HepG2 (cell line): ENCODE data around the gene CCDC17. TPM values are rescaled to one million over a fixed set of nuclear protein-coding genes. Genes with fewer than 3 reads are reported as not detected.

Source experiments
- BCLAF1 ChIP-seq: fragments of 450-650 bp; IDR thresholded peaks from 2 replicates; pipeline ENCODE4 v1.6.1; 2017; ENCODE audit warnings: mild to moderate bottlenecking
- DR1 ChIP-seq: sonication (generic); formaldehyde crosslinking; IDR thresholded peaks from 2 replicates; pipeline ENCODE4 v1.8.0; 2021; ENCODE audit warnings: mild to moderate bottlenecking, missing genetic modification reagents, inconsistent platforms
- GATA4 ChIP-seq: sonication (generic); IDR thresholded peaks from 2 replicates; pipeline ENCODE4 v1.6.1; 2016; ENCODE audit warnings: antibody characterized with exemption, low read depth, borderline replicate concordance
- GTF2F1 ChIP-seq: fragments of 150-350 bp; IDR thresholded peaks from 2 replicates; pipeline ENCODE4 v1.6.1; 2014; ENCODE audit warnings: low read length
- HOXD1 ChIP-seq: sonication (generic); formaldehyde crosslinking; IDR thresholded peaks from 2 replicates; pipeline ENCODE4 v1.5.0; 2020; ENCODE audit warnings: missing genetic modification reagents
- MAFG ChIP-seq: sonication (generic); formaldehyde crosslinking; IDR thresholded peaks from 2 replicates; pipeline ENCODE4 v1.5.1; 2020; ENCODE audit warnings: mild to moderate bottlenecking, missing genetic modification reagents
- MXD3 ChIP-seq: IDR thresholded peaks from 2 replicates; pipeline ENCODE4 v1.6.1; 2016; ENCODE audit warnings: mild to moderate bottlenecking, missing biosample characterization, missing genetic modification reagents
- NFE2L2 ChIP-seq: fragments of 150-350 bp; IDR thresholded peaks from 2 replicates; pipeline ENCODE4 v1.6.1; 2014; ENCODE audit warnings: low read length
- NR2F6 ChIP-seq, 2 experiments: IDR thresholded peaks; 2 replicates each; pipeline ENCODE4 v1.6.1; 2016; ENCODE audit warnings: antibody characterized with exemption in 1 of 2, mild to moderate bottlenecking in 1 of 2
- PRMT3 ChIP-seq: sonication (generic); formaldehyde crosslinking; IDR thresholded peaks from 2 replicates; pipeline ENCODE4 v1.8.1; 2022; ENCODE audit warnings: low read depth, mild to moderate bottlenecking, moderate library complexity, missing genetic modification reagents, borderline replicate concordance
- RBM22 ChIP-seq: fragments of 200-400 bp; formaldehyde crosslinking; optimal IDR thresholded peaks from 2 replicates; pipeline ENCODE3; 2017; ENCODE audit warnings: mild to moderate bottlenecking, low read length, moderate library complexity
- SATB2 ChIP-seq: sonication (generic); formaldehyde crosslinking; IDR thresholded peaks from 2 replicates; pipeline ENCODE4 v1.5.0; 2020; ENCODE audit warnings: missing genetic modification reagents
- SIN3A ChIP-seq: IDR thresholded peaks from 2 replicates; pipeline ENCODE4 v1.6.1; 2011; ENCODE audit warnings: low read depth, mild to moderate bottlenecking, control low read depth, low read length, borderline replicate concordance
- SNAPC5 ChIP-seq: sonication (generic); formaldehyde crosslinking; IDR thresholded peaks from 2 replicates; pipeline ENCODE4 v1.8.1; 2023; ENCODE audit warnings: mild to moderate bottlenecking, missing genetic modification reagents, borderline replicate concordance
- STAT5B ChIP-seq: sonication (generic); formaldehyde crosslinking; IDR thresholded peaks from 2 replicates; pipeline ENCODE4 v1.4.0; 2020; ENCODE audit warnings: missing genetic modification reagents
- SYNCRIP ChIP-seq: fragments of 200-400 bp; formaldehyde crosslinking; IDR thresholded peaks from 2 replicates; pipeline ENCODE4 v1.6.1; 2018; ENCODE audit warnings: mild to moderate bottlenecking, low read depth, low read length; ENCODE audit not compliant: insufficient read depth
- ZBTB20 ChIP-seq: sonication (generic); formaldehyde crosslinking; IDR thresholded peaks from 2 replicates; pipeline ENCODE4 v1.8.1; 2023; ENCODE audit warnings: missing genetic modification reagents, low read depth, mild to moderate bottlenecking, borderline replicate concordance
- ZFY ChIP-seq: sonication (generic); formaldehyde crosslinking; IDR thresholded peaks from 2 replicates; pipeline ENCODE4 v1.4.0; 2020; ENCODE audit warnings: missing genetic modification reagents
- ZNF180 ChIP-seq: sonication (generic); formaldehyde crosslinking; IDR thresholded peaks from 2 replicates; pipeline ENCODE4 v1.4.0; 2020; ENCODE audit warnings: low read depth, missing genetic modification reagents, borderline replicate concordance
- ZNF558 ChIP-seq: sonication (generic); formaldehyde crosslinking; IDR thresholded peaks from 2 replicates; pipeline ENCODE4 v1.9.0; 2022; ENCODE audit warnings: mild to moderate bottlenecking, missing genetic modification reagents, borderline replicate concordance
- ZNF607 ChIP-seq: sonication (generic); formaldehyde crosslinking; IDR thresholded peaks from 2 replicates; pipeline ENCODE4 v1.5.1; 2020; ENCODE audit warnings: missing genetic modification reagents, mild to moderate bottlenecking, borderline replicate concordance
- ZNF687 ChIP-seq: sonication (generic); formaldehyde crosslinking; IDR thresholded peaks from 2 replicates; pipeline ENCODE4 v1.5.1; 2020; ENCODE audit warnings: mild to moderate bottlenecking, missing genetic modification reagents, moderate library complexity
- ZSCAN12 ChIP-seq: sonication (generic); formaldehyde crosslinking; IDR thresholded peaks from 2 replicates; pipeline ENCODE4 v1.9.0; 2021; ENCODE audit warnings: mild to moderate bottlenecking, missing genetic modification reagents
- polyA plus RNA-seq, 8 experiments: library from polyadenylated mRNA; depleted of rRNA in 3 of 8; stranded (reverse) in 7 of 8; unstranded in 1 of 8; fragments of >200 nt; fragmentation: Illumina TruSeq in 4 of 8; extraction: Trizol in 4 of 8; gene quantifications; 2 replicates each; pipeline versions ENCODE4 v1.2.1 to v1.2.3, GENCODE V29; 2011 to 2016; ENCODE audit warnings: low read depth in 4 of 8, missing spikeins in 1 of 8, mixed read lengths in 1 of 8; ENCODE audit not compliant: insufficient read depth in 1 of 8
- total RNA-seq, 5 experiments: library from RNA; depleted of rRNA; stranded (reverse); fragments of >200 nt; fragmentation: Illumina TruSeq; extraction: Trizol; gene quantifications; 2 replicates each; pipeline ENCODE4 v1.2.3, GENCODE V29; 2016; ENCODE audit warnings: low read depth in 1 of 5

Gene CCDC17
- total and polyA plus RNA-seq, 2 of the 13 experiments (the other 11 are each of a cell fraction or from before 2014, with no cell fraction given), result 1.5 to 3.3 TPM

GRCh38 chr1:45583666-45584350 is 40.0 kb downstream of the CCDC17 start, which contains the start of gene NASP (continued):
- TF ChIP-seq MAFG (CRISPR knock-in tag), result no peak
- no peak for TF ChIP-seq NR2F6 (IDR thresholded peaks at IDR 0.05)
- peak; percentile 5; the same call in 1 of the 2 replicates for TF ChIP-seq NR2F6 (CRISPR knock-in tag; IDR thresholded peaks at IDR 0.05)
- peak; percentile 39 for TF ChIP-seq RBM22
- TF ChIP-seq SNAPC5 (CRISPR knock-in tag), result no peak
- no peak for TF ChIP-seq NFE2L2
- no peak for TF ChIP-seq ZNF687 (CRISPR knock-in tag)
- TF ChIP-seq GTF2F1, result 0 out of 2 replicates have a peak, but pooled peaks have one; percentile 50
- TF ChIP-seq ZFY (CRISPR knock-in tag), result peak; percentile 71
- TF ChIP-seq STAT5B (CRISPR knock-in tag), result no peak
- peak; percentile 87; the same call in 1 of the 2 replicates for TF ChIP-seq SIN3A
- TF ChIP-seq BCLAF1, result no peak
- no peak for TF ChIP-seq SYNCRIP
- TF ChIP-seq ZBTB20 (CRISPR knock-in tag), result 0 out of 2 replicates have a peak, but pooled peaks have one; percentile 21
- peak; percentile 66; the same call in 1 of the 2 replicates for TF ChIP-seq ZNF607 (CRISPR knock-in tag)
- 0 out of 2 replicates have a peak, but pooled peaks have one; percentile 53 for TF ChIP-seq ZNF558 (CRISPR knock-in tag)
- TF ChIP-seq SATB2 (CRISPR knock-in tag), result 0 out of 2 replicates have a peak, but pooled peaks have one; percentile 27
- TF ChIP-seq PRMT3 (CRISPR knock-in tag), result no peak
- peak; percentile 87; the same call in 1 of the 2 replicates for TF ChIP-seq GATA4
- peak; percentile 66 for TF ChIP-seq DR1
- no peak; the same call in 1 of the 2 replicates for TF ChIP-seq HOXD1 (CRISPR knock-in tag)
- peak; percentile 28; the same call in 1 of the 2 replicates for TF ChIP-seq MXD3 (CRISPR knock-in tag)
- no peak for TF ChIP-seq ZNF180
- no peak for TF ChIP-seq ZSCAN12
